PC-9 (cell line): Measurements from ENCODE around the gene CEBPB. TPM values are rescaled to one million over a fixed set of nuclear protein-coding genes. Genes with fewer than 3 reads are reported as not detected.

Experiments used
- BruUV-seq: library from RNA; stranded (reverse); fragments of 400-500 nt; replicated peaks from 2 replicates; lab custom pipeline; 2021; lab: Mats Ljungman, UMichigan
- CTCF ChIA-PET: fragments of 300-600 bp; sonication (Branson Sonifier 250); formaldehyde crosslinking; loops from one replicate; lab custom pipeline; 2022; ENCODE audit warnings: antibody characterized with exemption; lab: Charles Lee
- POLR2A ChIA-PET: fragments of 300-600 bp; sonication (Branson Sonifier 250); formaldehyde crosslinking; loops from one replicate; lab custom pipeline; 2022; ENCODE audit warnings: antibody characterized with exemption; ENCODE audit not compliant: unreplicated experiment; lab: Charles Lee
- DNase-seq, 2 experiments: peaks; one replicate each; pipeline versions ENCODE4 v3.0.0 to v3.0.0-alpha.2; 2015 to 2022; ENCODE audit warnings: mixed read lengths in 1 of 2
- H2AFZ ChIP-seq: fragments of 200-600 bp; sonication (generic); 2 replicates; pipeline ENCODE4 v1.8.1; 2017; ENCODE audit warnings: antibody characterized with exemption
- H3F3A ChIP-seq: fragments of 200-600 bp; sonication (generic); 2 replicates; pipeline ENCODE4 v1.8.1; 2017; ENCODE audit warnings: antibody characterized with exemption, mild to moderate bottlenecking, low read depth; ENCODE audit not compliant: insufficient read depth
- H3K27ac ChIP-seq: fragments of 200-600 bp; sonication (generic); 2 replicates; pipeline ENCODE4 v1.6.1; 2016; ENCODE audit warnings: mixed run types
- H3K27me3 ChIP-seq: fragments of 200-600 bp; sonication (generic); 2 replicates; pipeline ENCODE4 v1.6.1; 2016; ENCODE audit warnings: low read depth, mixed run types; ENCODE audit not compliant: insufficient read depth
- H3K36me3 ChIP-seq: fragments of 200-600 bp; sonication (generic); 2 replicates; pipeline ENCODE4 v1.6.1; 2016; ENCODE audit warnings: low read depth, mixed run types
- H3K4me1 ChIP-seq: fragments of 200-600 bp; sonication (generic); replicated peaks from 2 replicates; pipeline ENCODE4 v1.6.1; 2016; ENCODE audit warnings: mixed run types; ENCODE audit not compliant: insufficient read depth
- H3K4me2 ChIP-seq: fragments of 200-600 bp; sonication (generic); 2 replicates; pipeline ENCODE4 v1.6.1; 2017; ENCODE audit warnings: mixed run types
- H3K4me3 ChIP-seq: fragments of 200-600 bp; sonication (generic); 2 replicates; pipeline ENCODE4 v1.6.1; 2016; ENCODE audit warnings: mixed run types
- H3K79me2 ChIP-seq: fragments of 200-600 bp; sonication (generic); 2 replicates; pipeline ENCODE4 v1.6.1; 2017; ENCODE audit warnings: low read depth, mixed run types
- H3K9me2 ChIP-seq: fragments of 200-600 bp; sonication (generic); 2 replicates; pipeline ENCODE4 v1.8.1; 2017; ENCODE audit warnings: mild to moderate bottlenecking; ENCODE audit not compliant: insufficient read depth
- H3K9me3 ChIP-seq: fragments of 200-600 bp; sonication (generic); 2 replicates; pipeline ENCODE4 v1.8.1; 2016; ENCODE audit warnings: low read depth; ENCODE audit not compliant: insufficient read depth
- H4K20me1 ChIP-seq: fragments of 200-600 bp; sonication (generic); 2 replicates; pipeline ENCODE4 v1.8.1; 2017; ENCODE audit not compliant: insufficient read depth
- CTCF ChIP-seq: fragments of 200-600 bp; sonication (generic); conservative IDR thresholded peaks from 2 replicates; pipeline ENCODE4 v1.6.1; 2017; ENCODE audit warnings: mixed run types, antibody characterized with exemption, mild to moderate bottlenecking, moderate library complexity
- EZH2 ChIP-seq: fragments of 200-600 bp; sonication (generic); IDR thresholded peaks from 2 replicates; pipeline ENCODE4 v1.8.0; 2017; ENCODE audit warnings: antibody characterized with exemption, low read depth
- intact Hi-C: fragments of 100-400 bp; cut with micrococcal nuclease; formaldehyde crosslinking; loops from one replicate; pipeline ENCODE4 v1.10.0; 2022; ENCODE audit not compliant: unreplicated experiment
- total RNA-seq: library from RNA; stranded (reverse); gene quantifications from 2 replicates; pipeline ENCODE4 v1.2.3, GENCODE V29; 2021

The CEBPB gene
- total RNA-seq, 1 experiment from 2014 or later, result 112 TPM

- H3K4me1 ChIP-seq, result peaks cover 77% of the 10 kb centered on the region
- POLR2A ChIA-PET, result no interaction called here
- H3K9me3 ChIP-seq, result no peaks in the 10 kb centered on the region
- CTCF ChIA-PET, result no interaction called here
- H2AFZ ChIP-seq, result peak overlapping the region; percentile 64; the same call in 1 of the 2 replicates
- no peaks in the 10 kb centered on the region for H3K79me2 ChIP-seq
- no peaks in the 10 kb centered on the region for H4K20me1 ChIP-seq
- no peaks in the 10 kb centered on the region for H3K36me3 ChIP-seq
- intact Hi-C loops, result no loop called here
- no peak for TF ChIP-seq EZH2
- TF ChIP-seq CTCF, result no peak
- peaks cover 36% of the 10 kb centered on the region for H3F3A ChIP-seq
- no TSS peak for BruUV-seq
- H3K4me2 ChIP-seq, result peak overlapping the region; percentile 65
- H3K27me3 ChIP-seq, result no peaks in the 10 kb centered on the region
- no peak overlapping the region for H3K27ac ChIP-seq
- DNase-seq, result peak; percentile 47 to 50
- H3K9me2 ChIP-seq, result no peaks in the 10 kb centered on the region
- H3K4me3 ChIP-seq, result no peak overlapping the region
Measured at GRCh38 chr20:50215926-50216325, 25.3 kb downstream of the CEBPB start.

- no peaks in the 10 kb centered on the region for H3K79me2 ChIP-seq
- H3K4me1 ChIP-seq, result peaks cover 77% of the 10 kb centered on the region
- ChIA-PET POLR2A (interaction anchor here (0.5 kb wide), 1 partner anchor 38 kb away, joined by 3 read pairs; no protein-coding TSS in a partner anchor), CTCF (interaction anchor here (0.5 kb wide), 1 partner anchor 86 kb away, joined by 6 read pairs; no protein-coding TSS in a partner anchor)
- BruUV-seq, result no TSS peak
- H3K9me3 ChIP-seq, result no peaks in the 10 kb centered on the region
- H3F3A ChIP-seq, result peaks cover 34% of the 10 kb centered on the region
- H3K36me3 ChIP-seq, result no peaks in the 10 kb centered on the region
- no peaks in the 10 kb centered on the region for H4K20me1 ChIP-seq
- H3K4me2 ChIP-seq, result peak overlapping the region; percentile 65
- TF ChIP-seq CTCF, result no peak
- TF ChIP-seq EZH2, result no peak
- no peak overlapping the region for H2AFZ ChIP-seq
- H3K27ac ChIP-seq, result no peak overlapping the region
- no peaks in the 10 kb centered on the region for H3K9me2 ChIP-seq
- DNase-seq, result no peak
- H3K4me3 ChIP-seq, result no peak overlapping the region
- intact Hi-C loops, result no loop called here
- no peaks in the 10 kb centered on the region for H3K27me3 ChIP-seq
Measured at GRCh38 chr20:50216543-50217206, 26.0 kb downstream of the CEBPB start.

GRCh38 chr20:50217207-50217949 lies 26.7 kb downstream of the CEBPB start:
- no peaks in the 10 kb centered on the region for H3K9me3 ChIP-seq
- POLR2A ChIA-PET, result interaction anchor here (0.5 kb wide), 1 partner anchor 37 kb away, joined by 3 read pairs; no protein-coding TSS in a partner anchor

More at GRCh38 chr20:50217207-50217949, 26.7 kb downstream of the CEBPB start:
- Histone ChIP-seq H3K27ac (no peak overlapping the region), H3K9me2 (no peaks in the 10 kb centered on the region), H2AFZ (no peak overlapping the region), H3K4me2 (no peak overlapping the region; the same call in 1 of the 2 replicates), H3K4me1 (peaks cover 80% of the 10 kb centered on the region), H3K4me3 (no peak overlapping the region), H3K79me2 (no peaks in the 10 kb centered on the region), H3K27me3 (no peaks in the 10 kb centered on the region), H3K36me3 (no peaks in the 10 kb centered on the region), H3F3A (peaks cover 37% of the 10 kb centered on the region), H4K20me1 (no peaks in the 10 kb centered on the region)
- no TSS peak for BruUV-seq
- no peak for DNase-seq
- TF ChIP-seq CTCF (no peak), EZH2 (no peak)
- intact Hi-C loops, result no loop called here
- CTCF ChIA-PET, result no interaction called here
